Measurements from ENCODE around the gene ZBTB2.
"Not testable (repeated sequence)": the region's sequence is repeated elsewhere in the genome, so short reads cannot be mapped to it uniquely, and the experiment has no call there.

ZBTB2 gene

DNA sequence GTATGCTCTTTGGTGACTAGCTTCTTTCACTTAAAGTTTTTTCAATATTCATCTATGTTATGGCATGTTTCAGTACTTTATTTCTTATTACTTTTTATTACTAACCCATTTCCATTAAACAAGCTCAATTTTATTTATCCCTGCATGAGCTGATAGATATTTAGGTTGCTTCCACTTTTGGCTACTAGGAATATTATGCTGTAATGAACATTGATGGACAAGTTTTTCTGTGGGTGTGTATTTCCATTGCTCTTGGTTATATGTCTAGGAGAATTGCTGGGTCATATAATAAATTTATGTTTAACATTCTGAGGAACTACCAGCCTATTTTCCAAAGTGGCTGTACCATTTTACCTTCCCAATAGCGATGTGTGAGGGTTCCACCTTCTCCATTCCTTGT is 69.9 kb downstream of the ZBTB2 start:
- no peak for TF ChIP-seq ZNF274 (IDR thresholded peaks at IDR 0.05; ENCODE audit: low read depth, low read length)
- H3K4me3 ChIP-seq (ENCODE audit: low read length): no peak overlapping the region

DNA sequence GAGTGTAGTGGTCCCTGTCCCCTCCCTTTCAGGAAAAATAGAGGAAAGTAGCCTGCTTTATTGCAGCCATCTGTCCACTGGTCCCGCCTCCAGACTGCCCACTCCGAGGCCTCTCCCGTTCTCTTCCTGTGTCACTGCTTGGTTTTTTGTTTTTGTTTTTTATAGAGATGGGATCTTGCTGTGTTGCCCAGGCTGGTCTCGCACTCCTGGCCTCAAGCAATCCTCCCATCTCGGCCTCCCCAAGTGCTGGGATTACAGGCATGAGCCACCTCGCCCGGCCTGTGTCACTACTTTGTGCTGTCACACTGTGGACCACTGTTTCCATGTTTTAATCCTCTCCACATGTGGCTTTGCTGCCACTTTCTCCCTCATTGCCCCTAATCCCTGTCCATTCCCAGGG is 71.2 kb downstream of the ZBTB2 start:
- no peak for TF ChIP-seq ZNF274 (IDR thresholded peaks at IDR 0.05; ENCODE audit: low read depth, low read length)
- no peak overlapping the region for H3K4me3 ChIP-seq (ENCODE audit: low read length)

DNA sequence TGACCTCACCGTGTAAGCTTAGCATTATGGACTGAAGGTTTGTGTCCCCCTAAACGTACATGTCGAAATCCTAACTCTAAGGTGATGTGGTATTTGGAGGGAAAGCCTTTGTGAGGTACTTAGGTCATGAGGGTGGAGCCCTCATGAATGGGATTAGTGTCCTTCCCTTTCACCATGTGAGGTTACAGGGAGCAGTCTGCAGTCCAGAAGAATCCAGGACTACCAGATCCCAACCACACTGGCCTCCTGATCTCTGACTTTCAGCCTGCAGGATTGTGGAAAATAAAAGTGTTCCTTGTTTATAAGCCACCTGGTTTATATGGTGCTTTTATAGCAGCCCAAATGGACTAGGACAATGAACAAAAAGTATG is 73.4 kb downstream of the ZBTB2 start:
- no peak overlapping the region for H3K4me3 ChIP-seq (ENCODE audit: low read length)
- TF ChIP-seq ZNF274 (IDR thresholded peaks at IDR 0.05; ENCODE audit: low read depth, low read length): no peak

DNA sequence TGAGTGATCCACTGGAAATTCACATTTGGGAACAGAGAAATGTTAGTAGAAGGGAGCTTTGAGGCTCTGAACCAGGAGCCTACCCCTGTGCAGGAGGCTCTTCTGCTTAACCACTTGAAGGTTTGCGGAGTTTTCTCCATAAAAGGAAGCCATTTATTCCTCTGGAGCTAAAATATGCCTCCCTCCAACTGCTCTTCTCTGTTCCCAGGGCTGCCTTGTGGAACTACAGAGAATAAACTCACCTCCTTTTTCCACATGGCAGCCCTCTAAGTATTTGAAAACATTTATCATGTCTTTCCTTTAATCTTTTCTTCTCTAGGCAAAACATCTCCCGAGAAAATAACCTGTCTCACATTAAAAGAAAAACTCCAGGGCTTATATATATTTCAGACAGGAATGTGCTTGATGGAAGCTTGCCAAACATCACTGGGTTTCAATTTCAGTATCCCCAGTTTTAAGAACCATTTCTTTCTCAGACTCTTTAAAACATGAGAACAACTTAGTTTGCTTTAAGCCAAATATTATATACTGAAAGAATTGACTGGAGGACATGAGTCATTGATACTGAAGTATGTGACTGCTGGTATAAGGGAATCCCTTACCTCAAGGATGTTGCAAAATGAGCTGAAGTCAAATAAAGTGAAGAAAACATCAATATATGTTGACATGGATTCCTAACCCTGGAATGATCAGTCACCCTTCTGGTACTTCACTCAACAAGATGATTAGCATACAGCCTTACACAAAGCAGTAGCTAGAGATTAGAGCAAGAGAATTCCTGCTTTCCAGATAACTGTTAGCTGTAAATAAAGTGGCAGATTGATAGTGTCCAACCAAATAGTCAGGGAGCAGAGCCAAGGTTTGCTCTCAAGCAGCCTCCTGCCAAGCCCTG is 74.0 kb downstream of the ZBTB2 start:
- no peak for TF ChIP-seq ZNF274 (IDR thresholded peaks at IDR 0.05; ENCODE audit: low read depth, low read length)
- H3K4me3 ChIP-seq (ENCODE audit: low read length): no peak overlapping the region

DNA sequence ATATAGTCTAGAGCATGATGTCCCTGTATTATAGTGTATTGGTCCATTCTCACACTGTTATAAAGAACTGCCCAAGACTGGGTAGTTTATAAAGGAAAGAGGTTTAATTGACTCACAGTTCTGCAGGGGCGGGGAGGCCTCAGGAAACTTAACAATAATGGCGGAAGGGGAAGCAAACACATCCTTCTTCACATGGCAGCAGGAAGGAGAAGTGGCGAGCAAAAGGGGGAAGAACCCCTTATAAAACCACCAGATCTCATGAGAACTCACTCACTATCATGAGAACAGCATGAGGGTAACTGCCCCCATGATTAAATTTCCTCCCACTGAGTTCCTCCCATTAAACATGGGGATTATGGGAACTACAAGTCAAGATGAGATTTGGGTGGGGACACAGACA is 75.7 kb downstream of the ZBTB2 start:
- not testable (repeated sequence) for H3K4me3 ChIP-seq (ENCODE audit: low read length)
